Measurements from ENCODE around the gene SPSB1.
"Not testable (repeated sequence)": the region's sequence is repeated elsewhere in the genome, so short reads cannot be mapped to it uniquely, and the experiment has no call there.

Gene SPSB1

DNA sequence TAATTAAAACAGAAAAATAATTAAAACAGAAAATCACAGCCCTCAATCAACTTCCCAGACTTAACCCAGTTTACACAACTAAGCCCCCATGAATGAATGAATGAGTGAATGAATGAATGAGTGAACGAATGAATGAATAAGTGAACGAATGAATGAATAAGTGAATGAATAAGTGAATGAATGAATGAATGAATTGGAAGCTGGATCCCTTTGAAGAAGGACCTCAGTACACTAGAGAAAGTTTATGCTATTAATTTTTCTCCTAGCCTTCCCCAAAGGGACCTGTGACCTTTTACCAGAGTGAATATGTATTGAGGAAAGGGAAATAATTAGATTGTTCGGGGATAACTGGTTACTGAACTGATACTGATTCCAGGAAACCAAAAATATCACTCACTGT, 5.6 kb downstream of the SPSB1 start (continued):
- TF ChIP-seq CSRNP3 (CRISPR knock-in tag; IDR thresholded peaks at IDR 0.05) (no peak), ARNTL (CRISPR knock-in tag; IDR thresholded peaks at IDR 0.05; ENCODE audit: borderline replicate concordance, low read depth) (no peak), RARB (CRISPR knock-in tag; IDR thresholded peaks at IDR 0.05) (no peak)

DNA sequence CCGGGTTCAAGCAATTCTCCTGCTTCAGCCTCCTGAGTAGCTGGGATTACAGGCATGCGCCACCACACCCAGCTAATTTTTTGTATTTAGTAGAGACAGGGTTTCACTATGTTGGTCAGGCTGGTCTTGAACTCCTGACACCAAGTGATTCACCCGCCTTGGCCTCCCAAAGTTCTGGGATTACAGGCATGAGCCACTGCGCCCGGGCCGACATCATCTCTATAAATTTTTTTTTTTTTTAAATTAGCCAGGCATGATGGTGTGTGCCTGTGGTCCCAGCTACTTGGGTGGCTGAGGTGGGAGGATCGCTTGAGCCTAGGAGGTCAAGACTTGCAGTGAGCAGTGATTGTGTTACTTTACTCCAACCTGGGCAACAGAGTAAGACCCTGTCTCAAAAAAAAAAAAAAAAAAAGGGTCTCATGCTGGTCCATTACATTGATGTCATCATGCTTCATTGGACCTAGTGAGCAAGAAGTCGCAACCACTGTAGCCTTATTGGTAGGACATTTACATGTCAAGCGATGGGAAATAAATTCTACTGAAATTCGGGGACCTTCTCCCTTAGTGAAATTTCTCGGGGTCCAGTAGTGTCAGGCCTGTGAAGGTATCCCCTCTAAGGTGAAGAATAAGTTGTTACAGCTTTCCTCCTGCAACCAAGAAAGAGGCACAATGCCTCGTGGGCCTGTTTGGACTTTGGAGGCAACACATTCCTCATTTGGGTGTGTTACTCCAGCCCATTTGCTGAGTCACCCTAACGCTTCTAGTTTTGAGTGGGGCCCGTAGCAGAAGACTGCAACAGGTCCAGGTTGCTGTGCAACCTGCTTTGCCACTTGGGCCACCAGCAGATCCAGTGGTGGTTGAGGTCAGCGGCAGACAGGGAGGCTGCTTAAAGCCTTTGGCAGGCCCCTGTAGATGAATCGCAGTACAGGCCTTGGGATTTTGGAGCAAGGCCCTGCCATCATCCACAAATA, 7.2 kb downstream of the SPSB1 start:
- not testable (repeated sequence) for ATAC-seq

GRCh38 chr1:9300573-9300972, 7.9 kb downstream of the SPSB1 start:
- no peak for TF ChIP-seq OSR1 (CRISPR knock-in tag; IDR thresholded peaks at IDR 0.05)
- no peak for TF ChIP-seq CSDC2 (CRISPR knock-in tag; IDR thresholded peaks at IDR 0.05)
- no peak for TF ChIP-seq ARNTL (CRISPR knock-in tag; IDR thresholded peaks at IDR 0.05; ENCODE audit: borderline replicate concordance, low read depth)
- TF ChIP-seq ESRRG (CRISPR knock-in tag; IDR thresholded peaks at IDR 0.05), result no peak
- TF ChIP-seq, protein P1, sequence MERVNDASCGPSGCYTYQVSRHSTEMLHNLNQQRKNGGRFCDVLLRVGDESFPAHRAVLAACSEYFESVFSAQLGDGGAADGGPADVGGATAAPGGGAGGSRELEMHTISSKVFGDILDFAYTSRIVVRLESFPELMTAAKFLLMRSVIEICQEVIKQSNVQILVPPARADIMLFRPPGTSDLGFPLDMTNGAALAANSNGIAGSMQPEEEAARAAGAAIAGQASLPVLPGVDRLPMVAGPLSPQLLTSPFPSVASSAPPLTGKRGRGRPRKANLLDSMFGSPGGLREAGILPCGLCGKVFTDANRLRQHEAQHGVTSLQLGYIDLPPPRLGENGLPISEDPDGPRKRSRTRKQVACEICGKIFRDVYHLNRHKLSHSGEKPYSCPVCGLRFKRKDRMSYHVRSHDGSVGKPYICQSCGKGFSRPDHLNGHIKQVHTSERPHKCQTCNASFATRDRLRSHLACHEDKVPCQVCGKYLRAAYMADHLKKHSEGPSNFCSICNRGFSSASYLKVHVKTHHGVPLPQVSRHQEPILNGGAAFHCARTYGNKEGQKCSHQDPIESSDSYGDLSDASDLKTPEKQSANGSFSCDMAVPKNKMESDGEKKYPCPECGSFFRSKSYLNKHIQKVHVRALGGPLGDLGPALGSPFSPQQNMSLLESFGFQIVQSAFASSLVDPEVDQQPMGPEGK (CRISPR knock-in tag; IDR thresholded peaks at IDR 0.05; ENCODE audit: borderline replicate concordance), result no peak
- no peak for TF ChIP-seq ZNF565 (CRISPR knock-in tag; conservative IDR thresholded peaks at IDR 0.05; ENCODE audit: low read depth)
- TF ChIP-seq CSRNP3 (CRISPR knock-in tag; IDR thresholded peaks at IDR 0.05), result no peak
- no peak for TF ChIP-seq BACH2 (CRISPR knock-in tag; IDR thresholded peaks at IDR 0.05; ENCODE audit: borderline replicate concordance)
- TF ChIP-seq PPARA (CRISPR knock-in tag; IDR thresholded peaks at IDR 0.05; ENCODE audit: borderline replicate concordance), result no peak
- no peak for TF ChIP-seq GLIS3 (CRISPR knock-in tag; IDR thresholded peaks at IDR 0.05)
- no peak for TF ChIP-seq ZFP30 (CRISPR knock-in tag; IDR thresholded peaks at IDR 0.05)
- no peak for TF ChIP-seq TSHZ2 (CRISPR knock-in tag; IDR thresholded peaks at IDR 0.05)
- TF ChIP-seq ZFP3 (CRISPR knock-in tag; IDR thresholded peaks at IDR 0.05), result no peak
- TF ChIP-seq, protein P2, sequence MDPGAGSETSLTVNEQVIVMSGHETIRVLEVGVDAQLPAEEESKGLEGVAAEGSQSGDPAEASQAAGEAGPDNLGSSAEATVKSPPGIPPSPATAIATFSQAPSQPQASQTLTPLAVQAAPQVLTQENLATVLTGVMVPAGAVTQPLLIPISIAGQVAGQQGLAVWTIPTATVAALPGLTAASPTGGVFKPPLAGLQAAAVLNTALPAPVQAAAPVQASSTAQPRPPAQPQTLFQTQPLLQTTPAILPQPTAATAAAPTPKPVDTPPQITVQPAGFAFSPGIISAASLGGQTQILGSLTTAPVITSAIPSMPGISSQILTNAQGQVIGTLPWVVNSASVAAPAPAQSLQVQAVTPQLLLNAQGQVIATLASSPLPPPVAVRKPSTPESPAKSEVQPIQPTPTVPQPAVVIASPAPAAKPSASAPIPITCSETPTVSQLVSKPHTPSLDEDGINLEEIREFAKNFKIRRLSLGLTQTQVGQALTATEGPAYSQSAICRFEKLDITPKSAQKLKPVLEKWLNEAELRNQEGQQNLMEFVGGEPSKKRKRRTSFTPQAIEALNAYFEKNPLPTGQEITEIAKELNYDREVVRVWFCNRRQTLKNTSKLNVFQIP (CRISPR knock-in tag; IDR thresholded peaks at IDR 0.05; ENCODE audit: borderline replicate concordance, low read depth), result no peak
- TF ChIP-seq ISL1 (CRISPR knock-in tag; IDR thresholded peaks at IDR 0.05), result no peak
- TF ChIP-seq ZNF8 (CRISPR knock-in tag; IDR thresholded peaks at IDR 0.05), result no peak

More at GRCh38 chr1:9300573-9300972, 7.9 kb downstream of the SPSB1 start:
- ATAC-seq, result no peak
